CD4-positive, alpha-beta T cell (primary cell): ENCODE measurements around the gene FASTK. TPM values are rescaled to one million over a fixed set of nuclear protein-coding genes. Genes with fewer than 3 reads are reported as not detected.

Source experiments
- ATAC-seq: fragments of 200-7000 bp; cut with Tn5 transposase; one replicate; pipeline ENCODE4 v1.10.0; 2022; ENCODE audit warnings: mild to moderate bottlenecking; ENCODE audit not compliant: poor library complexity
- CTCF ChIA-PET: fragments of 350-600 bp; sonication (Branson Sonifier 250); formaldehyde crosslinking; loops from one replicate; lab custom pipeline; 2021; ENCODE audit warnings: antibody characterized with exemption, inconsistent platforms; lab: Charles Lee
- POLR2A ChIA-PET: fragments of 350-600 bp; sonication (Branson Sonifier 250); formaldehyde crosslinking; loops from one replicate; lab custom pipeline; 2021; ENCODE audit warnings: antibody characterized with exemption, inconsistent platforms; lab: Charles Lee
- DNase-seq, 14 experiments: peaks; one replicate each; pipeline ENCODE4 v3.0.0-alpha.2; 2013 to 2020; ENCODE audit warnings: mixed read lengths in 2 of 14
- H3K27ac ChIP-seq, 2 donors: one replicate each; pipeline versions ENCODE4 v1.5.1 to v1.7.0; 2013; ENCODE audit warnings: low read length in 2 of 2, low read depth in 1 of 2, mild to moderate bottlenecking in 1 of 2
- H3K27me3 ChIP-seq, 2 experiments: 1 replicate in 1 of 2; 2 replicates in 1 of 2; pipeline versions ENCODE4 v1.6.1 to v1.7.0; 2013; ENCODE audit warnings: low read length in 2 of 2, control low read depth in 1 of 2, mild to moderate bottlenecking in 1 of 2, moderate library complexity in 1 of 2; ENCODE audit not compliant: insufficient read depth in 2 of 2, control insufficient read depth in 1 of 2
- H3K36me3 ChIP-seq: one replicate; pipeline ENCODE4 v1.6.1; 2013; ENCODE audit warnings: low read length, control low read depth; ENCODE audit not compliant: insufficient read depth
- H3K4me1 ChIP-seq: one replicate; pipeline ENCODE4 v1.6.1; 2013; ENCODE audit warnings: low read length, control low read depth; ENCODE audit not compliant: insufficient read depth
- H3K4me3 ChIP-seq: one replicate; pipeline ENCODE4 v1.5.1; 2013; ENCODE audit warnings: mild to moderate bottlenecking, low read length, moderate library complexity
- H3K9me3 ChIP-seq, 2 experiments: 1 replicate in 1 of 2; 2 replicates in 1 of 2; pipeline versions ENCODE4 v1.6.1 to v1.7.0; 2013; ENCODE audit warnings: low read length in 2 of 2, mild to moderate bottlenecking in 2 of 2, control low read depth in 1 of 2, moderate library complexity in 1 of 2; ENCODE audit not compliant: control insufficient read depth in 1 of 2, insufficient read depth in 1 of 2
- H3K27ac Mint-ChIP-seq: one replicate; pipeline ENCODE4 v1.8.0; 2020; ENCODE audit warnings: mixed read lengths
- H3K27me3 Mint-ChIP-seq: one replicate; pipeline ENCODE4 v1.8.0; 2021; ENCODE audit warnings: mixed read lengths
- H3K36me3 Mint-ChIP-seq: one replicate; pipeline ENCODE4 v1.8.0; 2021; ENCODE audit warnings: low read depth, mixed read lengths
- H3K4me1 Mint-ChIP-seq: one replicate; pipeline ENCODE4 v1.8.0; 2021; ENCODE audit warnings: low read depth, mixed read lengths
- H3K4me3 Mint-ChIP-seq: one replicate; pipeline ENCODE4 v1.8.0; 2020; ENCODE audit warnings: mild to moderate bottlenecking, mixed read lengths
- H3K9me3 Mint-ChIP-seq: one replicate; pipeline ENCODE4 v1.8.0; 2020; ENCODE audit warnings: mixed read lengths
- intact Hi-C, 2 experiments: fragments of 100-400 bp; cut with DNase I in 1 of 2; cut with micrococcal nuclease in 1 of 2; formaldehyde crosslinking; loops; one replicate each; pipeline versions ENCODE4 v1.15.1 to v1.9.0; 2023 to 2025; cut with DNase I, micrococcal nuclease
- total RNA-seq, 174 experiments: library from RNA in 2 of 174; stranded (reverse) in 2 of 174; gene quantifications; one replicate each; pipeline ENCODE4 v1.2.3 and lab custom pipeline; 2021 to 2026
- TF ChIP-seq, protein P1 (sequence below): fragments of 200-600 bp; IDR thresholded peaks from one replicate; pipeline ENCODE4 v1.8.0; 2022; ENCODE audit warnings: antibody characterized with exemption, mild to moderate bottlenecking

FASTK gene
- total RNA-seq, 2 experiments from 2014 or later = 82.2 to 84.2 TPM

DNA sequence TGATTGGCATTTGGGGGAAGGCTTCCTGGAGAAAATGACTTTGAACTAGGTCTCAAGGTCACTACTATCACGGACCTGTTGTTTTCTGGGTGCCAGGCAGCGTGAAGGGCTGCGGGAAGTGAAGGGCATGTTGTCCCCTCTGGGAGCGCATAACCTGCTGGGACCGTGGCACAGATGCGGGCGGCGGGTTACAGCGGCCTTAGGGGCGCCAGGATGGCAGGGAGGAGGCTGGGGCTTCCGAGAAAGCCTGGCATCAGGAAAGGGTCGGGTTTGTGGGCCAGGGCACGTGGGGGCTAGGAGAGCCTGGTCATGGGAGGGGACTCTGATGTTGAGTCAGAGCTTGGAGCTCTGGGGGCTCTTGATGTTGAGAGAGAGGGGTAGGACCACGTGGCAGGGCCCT is 15.1 kb downstream of the FASTK start:
- Histone ChIP-seq H3K4me1 (peaks cover 13% of the 10 kb centered on the region), H3K9me3 (no peaks in the 10 kb centered on the region), H3K27me3 (no peaks in the 10 kb centered on the region), H3K36me3 (peaks cover 61% of the 10 kb centered on the region), H3K4me3 (no peak overlapping the region), H3K27ac (no peak overlapping the region)
- ATAC-seq = no peak
- peaks cover 42% of the 10 kb centered on the region for H3K36me3 Mint-ChIP-seq
- ChIA-PET POLR2A (no interaction called here), CTCF (no interaction called here)
- no peak overlapping the region for H3K27ac Mint-ChIP-seq
- H3K9me3 Mint-ChIP-seq = no peaks in the 10 kb centered on the region
- peaks cover 14% of the 10 kb centered on the region for H3K4me1 Mint-ChIP-seq
- TF ChIP-seq, protein P1, sequence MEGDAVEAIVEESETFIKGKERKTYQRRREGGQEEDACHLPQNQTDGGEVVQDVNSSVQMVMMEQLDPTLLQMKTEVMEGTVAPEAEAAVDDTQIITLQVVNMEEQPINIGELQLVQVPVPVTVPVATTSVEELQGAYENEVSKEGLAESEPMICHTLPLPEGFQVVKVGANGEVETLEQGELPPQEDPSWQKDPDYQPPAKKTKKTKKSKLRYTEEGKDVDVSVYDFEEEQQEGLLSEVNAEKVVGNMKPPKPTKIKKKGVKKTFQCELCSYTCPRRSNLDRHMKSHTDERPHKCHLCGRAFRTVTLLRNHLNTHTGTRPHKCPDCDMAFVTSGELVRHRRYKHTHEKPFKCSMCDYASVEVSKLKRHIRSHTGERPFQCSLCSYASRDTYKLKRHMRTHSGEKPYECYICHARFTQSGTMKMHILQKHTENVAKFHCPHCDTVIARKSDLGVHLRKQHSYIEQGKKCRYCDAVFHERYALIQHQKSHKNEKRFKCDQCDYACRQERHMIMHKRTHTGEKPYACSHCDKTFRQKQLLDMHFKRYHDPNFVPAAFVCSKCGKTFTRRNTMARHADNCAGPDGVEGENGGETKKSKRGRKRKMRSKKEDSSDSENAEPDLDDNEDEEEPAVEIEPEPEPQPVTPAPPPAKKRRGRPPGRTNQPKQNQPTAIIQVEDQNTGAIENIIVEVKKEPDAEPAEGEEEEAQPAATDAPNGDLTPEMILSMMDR = no peak
- no peak for DNase-seq
- H3K27me3 Mint-ChIP-seq = no peaks in the 10 kb centered on the region
- H3K4me3 Mint-ChIP-seq = no peak overlapping the region
- intact Hi-C loops = no loop called here

DNA sequence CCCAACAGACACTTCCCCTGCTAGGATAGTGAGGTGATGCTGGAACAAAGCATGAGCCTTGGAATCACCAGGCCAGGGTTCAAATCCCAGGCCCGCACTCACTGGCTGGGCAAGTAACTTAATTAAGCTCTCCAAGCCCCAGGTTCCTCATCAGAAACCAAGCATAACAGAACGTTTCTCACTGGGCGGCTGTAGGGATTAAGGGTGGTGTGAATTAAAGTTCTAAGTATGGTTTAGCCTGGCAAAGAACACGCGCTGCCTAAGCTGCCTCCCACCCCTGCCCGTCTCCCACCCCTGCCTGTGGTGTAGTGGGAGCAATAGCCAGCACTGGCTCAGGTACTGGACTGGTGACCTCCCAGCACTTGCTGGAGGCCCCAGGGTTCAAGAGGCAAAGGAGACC is 15.6 kb downstream of the FASTK start:
- H3K9me3 Mint-ChIP-seq = no peaks in the 10 kb centered on the region
- H3K4me3 ChIP-seq = no peak overlapping the region
- no peaks in the 10 kb centered on the region for H3K9me3 ChIP-seq
- TF ChIP-seq, protein P1 = no peak
- H3K27ac ChIP-seq = no peak overlapping the region
- H3K4me1 Mint-ChIP-seq = peaks cover 14% of the 10 kb centered on the region
- H3K27ac Mint-ChIP-seq = no peak overlapping the region
- ChIA-PET CTCF (no interaction called here), POLR2A (no interaction called here)
- DNase-seq = no peak
- H3K36me3 Mint-ChIP-seq = peaks cover 38% of the 10 kb centered on the region
- intact Hi-C loops = no loop called here
- H3K36me3 ChIP-seq = peaks cover 56% of the 10 kb centered on the region
- no peaks in the 10 kb centered on the region for H3K27me3 Mint-ChIP-seq
- peaks cover 18% of the 10 kb centered on the region for H3K4me1 ChIP-seq
- no peak overlapping the region for H3K4me3 Mint-ChIP-seq
- H3K27me3 ChIP-seq = no peaks in the 10 kb centered on the region
- no peak for ATAC-seq

DNA sequence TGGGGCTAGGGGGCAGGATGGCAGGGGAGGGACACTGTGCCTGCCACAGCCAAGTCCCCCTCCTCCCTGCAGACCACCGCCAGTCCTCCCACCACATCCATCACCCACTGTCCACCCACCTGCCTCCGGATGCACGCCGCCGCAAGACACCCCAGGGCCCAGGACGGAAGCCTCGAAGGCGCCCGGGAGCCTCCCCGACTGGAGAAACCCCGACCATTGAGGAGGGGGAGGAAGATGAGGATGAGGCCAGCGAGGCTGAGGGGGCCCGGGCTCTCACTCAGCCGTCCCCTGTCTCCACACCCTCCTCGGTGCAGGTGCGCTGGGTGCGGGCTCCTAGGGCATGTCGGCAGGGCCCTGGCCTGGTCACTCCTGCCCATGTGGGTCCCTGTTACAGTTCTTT is 16.2 kb downstream of the FASTK start:
- ChIA-PET CTCF (no interaction called here), POLR2A (no interaction called here)
- H3K27me3 ChIP-seq = no peaks in the 10 kb centered on the region
- Mint-ChIP-seq H3K9me3 (no peaks in the 10 kb centered on the region), H3K4me1 (peaks cover 14% of the 10 kb centered on the region), H3K4me3 (no peak overlapping the region), H3K36me3 (peaks cover 36% of the 10 kb centered on the region), H3K27ac (no peak overlapping the region), H3K27me3 (no peaks in the 10 kb centered on the region)
- peaks cover 51% of the 10 kb centered on the region for H3K36me3 ChIP-seq
- peaks cover 20% of the 10 kb centered on the region for H3K4me1 ChIP-seq
- no peak overlapping the region for H3K4me3 ChIP-seq
- no peaks in the 10 kb centered on the region for H3K9me3 ChIP-seq
- intact Hi-C loops = no loop called here
- ATAC-seq = no peak
- H3K27ac ChIP-seq = no peak overlapping the region
- TF ChIP-seq, protein P1 = no peak
- no peak for DNase-seq
